PC-9 (cell line): ENCODE results near the gene SDK1. TPM values are rescaled to one million over a fixed set of nuclear protein-coding genes. Genes with fewer than 3 reads are reported as not detected.

Experiments used
- BruUV-seq: library from RNA; stranded (reverse); fragments of 400-500 nt; replicated peaks from 2 replicates; lab custom pipeline; 2021; lab: Mats Ljungman, UMichigan
- CTCF ChIA-PET: fragments of 300-600 bp; sonication (Branson Sonifier 250); formaldehyde crosslinking; loops from one replicate; lab custom pipeline; 2022; ENCODE audit warnings: antibody characterized with exemption; lab: Charles Lee
- POLR2A ChIA-PET: fragments of 300-600 bp; sonication (Branson Sonifier 250); formaldehyde crosslinking; loops from one replicate; lab custom pipeline; 2022; ENCODE audit warnings: antibody characterized with exemption; ENCODE audit not compliant: unreplicated experiment; lab: Charles Lee
- DNase-seq, 2 experiments: peaks; one replicate each; pipeline versions ENCODE4 v3.0.0 to v3.0.0-alpha.2; 2015 to 2022; ENCODE audit warnings: mixed read lengths in 1 of 2
- H2AFZ ChIP-seq: fragments of 200-600 bp; sonication (generic); 2 replicates; pipeline ENCODE4 v1.8.1; 2017; ENCODE audit warnings: antibody characterized with exemption
- H3F3A ChIP-seq: fragments of 200-600 bp; sonication (generic); 2 replicates; pipeline ENCODE4 v1.8.1; 2017; ENCODE audit warnings: antibody characterized with exemption, mild to moderate bottlenecking, low read depth; ENCODE audit not compliant: insufficient read depth
- H3K27ac ChIP-seq: fragments of 200-600 bp; sonication (generic); 2 replicates; pipeline ENCODE4 v1.6.1; 2016; ENCODE audit warnings: mixed run types
- H3K27me3 ChIP-seq: fragments of 200-600 bp; sonication (generic); 2 replicates; pipeline ENCODE4 v1.6.1; 2016; ENCODE audit warnings: low read depth, mixed run types; ENCODE audit not compliant: insufficient read depth
- H3K36me3 ChIP-seq: fragments of 200-600 bp; sonication (generic); 2 replicates; pipeline ENCODE4 v1.6.1; 2016; ENCODE audit warnings: low read depth, mixed run types
- H3K4me1 ChIP-seq: fragments of 200-600 bp; sonication (generic); replicated peaks from 2 replicates; pipeline ENCODE4 v1.6.1; 2016; ENCODE audit warnings: mixed run types; ENCODE audit not compliant: insufficient read depth
- H3K4me2 ChIP-seq: fragments of 200-600 bp; sonication (generic); 2 replicates; pipeline ENCODE4 v1.6.1; 2017; ENCODE audit warnings: mixed run types
- H3K4me3 ChIP-seq: fragments of 200-600 bp; sonication (generic); 2 replicates; pipeline ENCODE4 v1.6.1; 2016; ENCODE audit warnings: mixed run types
- H3K79me2 ChIP-seq: fragments of 200-600 bp; sonication (generic); 2 replicates; pipeline ENCODE4 v1.6.1; 2017; ENCODE audit warnings: low read depth, mixed run types
- H3K9me2 ChIP-seq: fragments of 200-600 bp; sonication (generic); 2 replicates; pipeline ENCODE4 v1.8.1; 2017; ENCODE audit warnings: mild to moderate bottlenecking; ENCODE audit not compliant: insufficient read depth
- H3K9me3 ChIP-seq: fragments of 200-600 bp; sonication (generic); 2 replicates; pipeline ENCODE4 v1.8.1; 2016; ENCODE audit warnings: low read depth; ENCODE audit not compliant: insufficient read depth
- H4K20me1 ChIP-seq: fragments of 200-600 bp; sonication (generic); 2 replicates; pipeline ENCODE4 v1.8.1; 2017; ENCODE audit not compliant: insufficient read depth
- EZH2 ChIP-seq: fragments of 200-600 bp; sonication (generic); IDR thresholded peaks from 2 replicates; pipeline ENCODE4 v1.8.0; 2017; ENCODE audit warnings: antibody characterized with exemption, low read depth
- intact Hi-C: fragments of 100-400 bp; cut with micrococcal nuclease; formaldehyde crosslinking; loops from one replicate; pipeline ENCODE4 v1.10.0; 2022; ENCODE audit not compliant: unreplicated experiment
- total RNA-seq: library from RNA; stranded (reverse); gene quantifications from 2 replicates; pipeline ENCODE4 v1.2.3, GENCODE V29; 2021
- TF ChIP-seq, protein P1 (sequence below): fragments of 200-600 bp; sonication (generic); conservative IDR thresholded peaks from 2 replicates; pipeline ENCODE4 v1.6.1; 2017; ENCODE audit warnings: mixed run types, antibody characterized with exemption, mild to moderate bottlenecking, moderate library complexity

SDK1 gene
- total RNA-seq, 1 experiment from 2014 or later = not detected

DNA sequence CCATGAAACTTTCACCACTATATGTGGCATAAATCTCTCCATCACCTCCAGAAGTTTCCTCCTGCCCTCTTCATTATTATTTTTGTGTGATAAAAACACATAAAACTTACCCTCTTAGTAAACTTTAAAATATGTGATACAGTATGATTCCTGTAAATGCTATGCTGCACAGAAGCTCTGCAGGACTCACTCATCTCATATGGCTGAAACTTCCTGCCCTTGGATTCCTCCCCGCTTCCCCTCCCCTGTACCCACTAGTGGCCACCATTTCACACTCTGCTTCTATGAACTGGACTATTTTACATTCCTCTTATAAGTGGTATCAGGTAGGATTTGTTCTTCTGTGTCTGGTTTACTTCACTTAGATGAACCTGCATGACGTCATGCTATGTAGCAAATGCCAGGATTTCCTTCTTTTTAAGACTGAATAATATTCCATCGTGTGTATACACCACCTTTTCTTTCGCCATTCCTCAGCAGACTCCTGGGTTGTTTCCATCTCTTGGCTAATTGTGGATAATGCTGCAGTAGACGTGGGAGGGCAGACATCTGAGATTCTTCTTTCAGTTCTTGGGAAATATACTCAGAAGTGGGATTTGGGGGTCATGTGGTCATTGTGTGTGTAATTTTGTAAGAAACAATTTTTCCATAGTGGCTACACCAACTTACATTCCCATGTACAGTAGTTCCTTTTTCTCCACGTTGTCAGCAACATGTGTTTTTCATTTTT is 335.2 kb downstream of the SDK1 start:
- intact Hi-C loops = no loop called here
- no peak for DNase-seq
- Histone ChIP-seq H3K79me2 (no peaks in the 10 kb centered on the region), H3K36me3 (no peaks in the 10 kb centered on the region), H3K4me3 (no peak overlapping the region), H3F3A (no peaks in the 10 kb centered on the region), H2AFZ (no peak overlapping the region), H3K27ac (no peak overlapping the region), H3K4me1 (no peaks in the 10 kb centered on the region), H3K9me3 (no peaks in the 10 kb centered on the region), H3K4me2 (no peak overlapping the region), H3K27me3 (peaks cover 33% of the 10 kb centered on the region; the same call in 1 of the 2 replicates), H3K9me2 (no peaks in the 10 kb centered on the region), H4K20me1 (no peaks in the 10 kb centered on the region)
- ChIA-PET POLR2A (no interaction called here), CTCF (no interaction called here)
- BruUV-seq = no TSS peak
- TF ChIP-seq EZH2 = no peak
- TF ChIP-seq, protein P1, sequence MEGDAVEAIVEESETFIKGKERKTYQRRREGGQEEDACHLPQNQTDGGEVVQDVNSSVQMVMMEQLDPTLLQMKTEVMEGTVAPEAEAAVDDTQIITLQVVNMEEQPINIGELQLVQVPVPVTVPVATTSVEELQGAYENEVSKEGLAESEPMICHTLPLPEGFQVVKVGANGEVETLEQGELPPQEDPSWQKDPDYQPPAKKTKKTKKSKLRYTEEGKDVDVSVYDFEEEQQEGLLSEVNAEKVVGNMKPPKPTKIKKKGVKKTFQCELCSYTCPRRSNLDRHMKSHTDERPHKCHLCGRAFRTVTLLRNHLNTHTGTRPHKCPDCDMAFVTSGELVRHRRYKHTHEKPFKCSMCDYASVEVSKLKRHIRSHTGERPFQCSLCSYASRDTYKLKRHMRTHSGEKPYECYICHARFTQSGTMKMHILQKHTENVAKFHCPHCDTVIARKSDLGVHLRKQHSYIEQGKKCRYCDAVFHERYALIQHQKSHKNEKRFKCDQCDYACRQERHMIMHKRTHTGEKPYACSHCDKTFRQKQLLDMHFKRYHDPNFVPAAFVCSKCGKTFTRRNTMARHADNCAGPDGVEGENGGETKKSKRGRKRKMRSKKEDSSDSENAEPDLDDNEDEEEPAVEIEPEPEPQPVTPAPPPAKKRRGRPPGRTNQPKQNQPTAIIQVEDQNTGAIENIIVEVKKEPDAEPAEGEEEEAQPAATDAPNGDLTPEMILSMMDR = no peak

DNA sequence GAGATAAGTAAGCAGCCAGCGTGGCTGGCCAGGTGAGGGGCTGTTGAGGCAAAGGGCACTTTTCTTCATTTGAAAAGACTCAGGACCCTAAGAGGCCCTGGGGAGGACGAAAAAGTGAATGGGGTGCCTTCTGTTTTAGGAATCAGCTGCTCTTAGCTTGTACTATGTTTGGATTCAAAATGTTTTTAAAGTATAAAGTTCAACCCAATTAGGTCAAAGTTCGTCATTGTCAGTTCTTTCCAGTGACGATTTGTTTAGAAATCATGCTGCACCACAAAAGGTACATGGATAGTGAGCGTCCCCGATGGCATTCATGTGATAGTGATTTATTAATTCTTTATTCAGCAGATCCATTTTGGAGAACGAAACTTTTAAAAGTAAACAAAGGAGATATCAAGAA is 338.2 kb downstream of the SDK1 start:
- no peak overlapping the region for H3K4me3 ChIP-seq
- TF ChIP-seq, protein P1 = no peak
- no peak for TF ChIP-seq EZH2
- H3K4me2 ChIP-seq = no peak overlapping the region
- no peaks in the 10 kb centered on the region for H3K4me1 ChIP-seq
- H2AFZ ChIP-seq = no peak overlapping the region
- no peaks in the 10 kb centered on the region for H3F3A ChIP-seq
- no peaks in the 10 kb centered on the region for H3K79me2 ChIP-seq
- no peak overlapping the region for H3K27ac ChIP-seq
- H3K36me3 ChIP-seq = no peaks in the 10 kb centered on the region
- intact Hi-C loops = no loop called here
- H3K9me3 ChIP-seq = no peaks in the 10 kb centered on the region
- no peaks in the 10 kb centered on the region for H3K9me2 ChIP-seq
- BruUV-seq = no TSS peak
- peaks cover 46% of the 10 kb centered on the region for H3K27me3 ChIP-seq
- H4K20me1 ChIP-seq = no peaks in the 10 kb centered on the region
- CTCF ChIA-PET = no interaction called here
- DNase-seq = no peak
- POLR2A ChIA-PET = no interaction called here

DNA sequence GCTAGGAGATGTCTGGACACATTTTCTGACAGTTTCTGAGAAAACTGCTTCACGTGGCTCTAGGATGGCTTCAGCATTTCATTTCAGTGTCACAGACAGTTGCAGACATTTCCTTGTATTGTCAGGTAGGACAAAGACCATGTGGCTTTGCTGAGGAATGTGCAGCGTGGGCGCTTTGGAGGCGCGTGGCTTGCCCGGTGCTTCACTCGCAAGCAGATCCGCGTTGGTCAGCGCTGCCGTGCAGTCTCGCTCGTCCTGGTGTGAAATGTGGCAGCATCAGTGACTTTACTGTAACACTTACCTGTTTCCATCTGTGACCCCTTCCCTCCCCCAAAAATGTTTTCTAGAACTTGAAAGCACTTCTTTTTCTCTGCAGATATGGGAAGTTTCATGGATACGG is 340.5 kb downstream of the SDK1 start:
- H3K79me2 ChIP-seq = no peaks in the 10 kb centered on the region
- no peaks in the 10 kb centered on the region for H3K36me3 ChIP-seq
- H3K9me3 ChIP-seq = no peaks in the 10 kb centered on the region
- H3K4me2 ChIP-seq = no peak overlapping the region
- intact Hi-C loops = no loop called here
- no peaks in the 10 kb centered on the region for H3F3A ChIP-seq
- no TSS peak for BruUV-seq
- ChIA-PET CTCF (no interaction called here), POLR2A (no interaction called here)
- no peak for TF ChIP-seq EZH2
- TF ChIP-seq, protein P1 = no peak
- H3K4me1 ChIP-seq = no peaks in the 10 kb centered on the region
- no peak overlapping the region for H2AFZ ChIP-seq
- H3K27me3 ChIP-seq = peaks cover 35% of the 10 kb centered on the region
- H3K4me3 ChIP-seq = no peak overlapping the region
- H4K20me1 ChIP-seq = no peaks in the 10 kb centered on the region
- DNase-seq = no peak
- H3K9me2 ChIP-seq = no peaks in the 10 kb centered on the region
- no peak overlapping the region for H3K27ac ChIP-seq
